HG03442 (cell line): ENCODE data around the gene CLEC16A.
A peak's percentile ranks its signal among the peaks of the same experiment; 100 is the strongest.

Experiments used
- ATAC-seq: cut with Tn5 transposase; IDR thresholded peaks from one replicate; pipeline ENCODE4 v1.9.1; 2021; ENCODE audit warnings: mild to moderate bottlenecking, moderate library complexity; ENCODE audit not compliant: unreplicated experiment

The CLEC16A gene

DNA sequence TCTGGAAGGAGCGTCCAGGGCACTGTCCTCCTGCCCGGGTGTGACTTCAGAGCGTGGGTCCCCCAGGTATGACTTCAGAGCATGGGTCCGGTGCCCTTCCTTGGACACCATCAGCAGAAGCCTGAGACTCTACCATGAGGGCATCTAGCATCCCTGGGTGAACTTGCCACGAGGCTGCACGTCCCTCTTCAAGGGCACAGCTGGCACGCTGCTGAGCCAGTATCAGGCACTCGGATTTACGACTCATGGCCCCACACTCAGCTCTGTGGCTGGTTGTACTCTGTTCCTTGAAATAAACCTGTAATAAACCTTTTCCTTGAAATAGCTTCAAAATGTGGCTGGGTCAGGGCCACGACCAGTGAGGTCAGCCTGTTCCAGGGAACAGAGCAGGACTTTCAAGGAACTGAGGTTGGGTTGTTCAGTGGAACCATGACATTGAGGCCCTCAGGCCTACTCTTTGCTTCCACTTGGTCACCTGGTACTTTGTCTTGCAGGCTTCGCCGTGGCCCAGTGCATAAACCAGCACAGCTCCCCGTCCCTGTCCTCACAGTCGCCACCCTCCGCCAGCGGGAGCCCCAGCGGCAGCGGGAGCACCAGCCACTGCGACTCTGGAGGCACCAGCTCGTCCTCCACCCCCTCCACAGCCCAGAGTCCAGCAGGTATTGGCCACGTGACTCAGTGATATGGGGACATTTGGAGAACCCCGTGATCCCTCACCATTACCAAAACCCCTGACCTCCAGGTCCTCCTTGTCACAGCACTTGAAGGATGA lies 221.7 kb downstream of the CLEC16A start:
- ATAC-seq, result no peak

DNA sequence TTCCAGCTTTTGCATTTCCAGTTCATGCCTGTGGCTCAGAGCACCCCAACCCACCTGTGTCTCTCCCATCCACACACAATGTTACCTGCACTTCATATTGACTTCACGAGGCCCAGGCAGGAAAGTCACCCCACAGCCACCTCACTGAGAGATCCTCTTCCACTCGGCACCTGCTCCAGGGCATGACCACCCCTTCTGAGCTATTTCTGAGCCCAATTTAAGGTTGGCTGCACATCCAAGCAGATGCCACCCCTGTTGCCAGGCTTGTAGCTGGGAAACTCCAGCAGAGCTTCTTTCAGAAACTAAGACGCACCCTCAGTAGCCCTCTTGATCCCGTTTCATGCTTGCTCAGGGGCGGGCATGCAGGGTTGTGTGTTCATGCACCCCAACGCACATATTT lies 223.2 kb downstream of the CLEC16A start:
- no peak for ATAC-seq

DNA sequence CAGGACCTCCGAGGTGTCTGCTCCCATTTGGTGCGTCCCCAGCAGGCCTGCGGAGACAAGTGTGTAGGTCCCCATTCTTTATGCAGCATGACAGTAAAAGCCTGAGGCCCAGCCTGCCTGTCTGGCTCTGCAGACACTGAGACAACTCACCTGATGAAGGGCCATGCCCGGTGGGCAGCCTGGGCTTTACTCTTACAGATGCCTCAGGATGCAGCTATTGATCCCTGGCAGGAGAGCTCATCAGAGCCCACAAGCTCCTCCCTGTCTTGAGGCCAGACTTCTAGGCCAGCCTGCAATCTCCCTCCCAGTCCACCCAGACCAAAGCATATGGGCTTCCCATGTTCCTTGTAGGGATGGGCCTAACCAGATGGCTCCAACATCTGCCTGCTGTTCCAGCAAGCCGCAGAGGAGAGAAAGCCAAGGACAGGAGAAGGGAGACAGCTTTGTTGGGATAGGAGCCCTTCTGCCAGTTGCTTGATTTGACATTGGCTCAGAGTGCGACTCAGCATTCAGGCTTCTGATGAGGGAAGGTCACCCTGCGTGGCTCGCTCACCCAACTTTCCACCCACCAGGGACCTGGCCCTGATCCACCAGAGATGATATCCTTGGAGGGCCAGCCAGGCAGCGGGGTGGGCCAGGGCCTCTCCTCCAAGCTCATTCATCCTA lies 224.2 kb downstream of the CLEC16A start:
- ATAC-seq, result no peak

DNA sequence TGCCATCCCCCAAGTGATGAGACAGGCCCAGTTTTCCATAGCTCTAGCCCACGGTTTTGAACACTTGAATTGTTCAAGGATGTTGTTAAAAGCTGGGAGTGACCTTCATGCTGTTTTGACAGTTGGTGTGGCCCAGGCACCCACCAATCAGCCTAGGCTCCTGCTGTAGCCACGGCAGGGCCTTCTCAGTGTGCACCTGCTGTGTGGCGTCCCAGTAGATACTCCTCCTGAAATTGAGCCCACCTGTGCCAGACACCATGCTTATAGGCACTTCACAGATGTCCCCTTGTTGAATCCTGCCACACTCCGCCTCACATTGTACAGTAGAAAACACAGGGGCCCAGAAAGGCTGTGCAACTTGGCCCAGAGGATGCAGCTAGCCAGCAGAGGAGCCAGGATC lies 225.3 kb downstream of the CLEC16A start:
- no peak for ATAC-seq

DNA sequence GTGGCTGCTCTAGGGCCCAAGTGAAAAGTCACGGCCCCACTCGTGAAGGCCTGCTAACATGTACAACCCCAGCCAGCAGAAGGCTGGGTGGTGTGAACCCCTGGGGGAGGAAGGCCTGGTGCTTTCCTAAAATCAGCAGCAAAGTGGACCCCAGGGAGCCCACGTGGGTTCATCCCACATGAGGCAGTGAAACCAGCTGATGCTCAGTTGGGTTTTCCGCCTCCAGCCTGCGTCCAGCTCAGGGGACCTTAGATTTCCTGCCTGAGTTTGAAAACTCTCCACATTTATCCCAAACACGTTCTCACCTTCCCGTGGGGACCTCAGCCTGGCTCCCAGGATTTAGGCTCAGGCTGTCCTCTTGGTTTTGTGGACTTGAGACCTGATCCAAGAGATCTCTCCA lies 225.8 kb downstream of the CLEC16A start:
- no peak for ATAC-seq

DNA sequence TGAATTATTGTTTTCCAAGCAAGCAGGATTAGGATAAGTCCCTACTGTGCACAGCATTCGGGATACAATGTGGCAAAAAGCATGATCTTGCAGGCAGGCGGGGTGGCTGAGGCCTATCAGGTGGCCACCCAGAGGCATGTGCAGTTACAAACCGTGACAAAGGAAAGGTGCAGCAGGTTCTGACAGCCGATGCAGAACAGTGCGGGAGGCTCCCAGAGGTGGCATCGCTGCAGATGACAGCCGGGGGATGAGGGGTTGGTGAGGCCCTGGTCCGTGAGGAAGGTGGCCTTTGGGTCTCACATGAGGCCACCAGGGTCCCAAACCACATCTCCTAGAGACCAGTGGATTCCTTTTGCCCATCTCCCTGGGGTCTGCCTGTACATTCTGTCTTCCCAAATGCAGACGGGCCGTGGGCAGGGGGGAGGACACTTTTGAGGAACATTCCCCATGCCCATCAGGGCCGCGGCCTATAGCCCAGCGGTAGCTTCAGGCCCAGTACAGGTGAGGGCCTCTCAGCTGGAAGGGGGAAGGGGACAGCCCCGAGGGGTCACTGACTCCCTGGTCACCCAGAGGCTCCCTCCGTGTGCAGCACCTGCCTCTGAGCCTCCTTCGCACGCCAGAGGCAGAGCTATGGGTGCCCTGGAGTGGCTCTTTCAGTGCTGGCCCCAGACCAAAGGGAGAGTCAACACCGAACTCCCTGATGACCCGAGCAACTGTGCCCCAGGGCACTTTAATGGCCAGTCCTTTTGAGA lies 226.5 kb downstream of the CLEC16A start:
- no peak for ATAC-seq

DNA sequence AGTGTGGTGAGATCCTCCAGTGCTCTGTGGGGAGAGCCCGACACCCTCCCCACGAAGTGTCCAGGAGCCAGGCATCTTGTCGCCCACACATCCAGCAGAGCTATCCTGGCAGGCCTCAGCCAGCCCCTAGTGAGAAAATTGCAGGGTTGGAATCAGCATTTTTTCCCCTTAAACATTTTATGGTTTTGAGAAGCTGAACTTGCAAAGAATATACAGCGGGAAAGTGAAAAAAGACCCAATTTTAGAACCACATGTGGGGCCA lies 227.0 kb downstream of the CLEC16A start:
- ATAC-seq, result no peak

DNA sequence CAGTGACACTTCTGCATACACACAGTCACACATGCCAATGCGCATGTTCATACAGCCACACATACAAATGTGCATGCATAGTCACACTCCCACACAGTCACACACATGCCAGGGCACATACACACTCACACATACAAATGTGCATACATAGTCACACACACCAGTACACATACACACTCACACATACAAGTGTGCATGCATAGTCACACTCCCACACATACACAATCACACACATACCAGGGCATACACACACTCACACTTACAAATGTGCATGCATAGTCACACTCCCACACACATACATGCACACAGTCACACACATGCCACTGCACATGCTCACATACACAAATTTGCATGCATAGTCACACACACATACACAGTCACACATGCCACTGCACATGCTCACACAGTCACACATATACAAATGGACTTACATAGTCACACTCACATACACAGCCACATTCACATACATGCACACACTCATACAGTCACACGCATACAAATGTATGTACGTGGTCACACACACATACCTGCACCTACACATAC lies 227.5 kb downstream of the CLEC16A start:
- no peak for ATAC-seq

DNA sequence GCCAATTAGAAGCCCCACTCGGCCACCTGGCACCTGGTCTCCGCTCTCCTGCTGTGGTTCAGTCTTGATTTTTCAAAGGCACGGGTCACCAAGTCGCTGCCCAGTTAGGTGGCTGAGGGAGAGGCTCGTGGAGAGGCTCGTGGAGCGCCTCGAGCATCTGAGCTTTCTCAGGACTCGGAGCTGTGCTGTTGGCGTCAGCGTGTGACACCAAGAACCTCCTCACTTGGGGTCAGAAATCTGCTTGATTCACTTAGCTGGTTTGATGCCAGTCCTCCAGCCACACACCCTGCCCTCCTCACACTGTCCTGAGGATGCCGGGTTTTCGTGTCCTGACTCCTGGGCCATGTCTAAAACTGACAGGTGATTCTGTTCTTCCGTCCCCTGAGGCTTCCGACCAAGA lies 229.1 kb downstream of the CLEC16A start:
- ATAC-seq, result no peak

DNA sequence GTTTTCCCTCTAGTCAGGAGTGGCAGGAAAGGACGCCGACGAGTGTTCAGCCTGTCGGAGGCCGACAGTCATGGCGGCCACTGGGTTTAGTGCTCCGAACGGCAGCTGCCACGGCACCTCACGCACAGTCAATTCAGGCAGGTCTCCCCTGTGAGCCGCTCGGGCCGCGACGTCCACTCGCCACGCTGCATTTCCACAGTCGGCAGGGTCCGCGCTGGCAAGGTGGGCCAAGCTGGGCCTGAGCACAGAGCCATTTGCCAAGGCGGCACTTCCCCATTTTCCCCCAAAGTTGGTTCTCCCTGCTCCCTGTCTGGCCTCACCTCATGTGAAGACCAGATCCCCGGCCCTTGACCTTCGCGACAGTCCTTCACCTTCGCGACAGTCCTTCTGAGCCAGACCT lies 229.8 kb downstream of the CLEC16A start:
- no peak for ATAC-seq

DNA sequence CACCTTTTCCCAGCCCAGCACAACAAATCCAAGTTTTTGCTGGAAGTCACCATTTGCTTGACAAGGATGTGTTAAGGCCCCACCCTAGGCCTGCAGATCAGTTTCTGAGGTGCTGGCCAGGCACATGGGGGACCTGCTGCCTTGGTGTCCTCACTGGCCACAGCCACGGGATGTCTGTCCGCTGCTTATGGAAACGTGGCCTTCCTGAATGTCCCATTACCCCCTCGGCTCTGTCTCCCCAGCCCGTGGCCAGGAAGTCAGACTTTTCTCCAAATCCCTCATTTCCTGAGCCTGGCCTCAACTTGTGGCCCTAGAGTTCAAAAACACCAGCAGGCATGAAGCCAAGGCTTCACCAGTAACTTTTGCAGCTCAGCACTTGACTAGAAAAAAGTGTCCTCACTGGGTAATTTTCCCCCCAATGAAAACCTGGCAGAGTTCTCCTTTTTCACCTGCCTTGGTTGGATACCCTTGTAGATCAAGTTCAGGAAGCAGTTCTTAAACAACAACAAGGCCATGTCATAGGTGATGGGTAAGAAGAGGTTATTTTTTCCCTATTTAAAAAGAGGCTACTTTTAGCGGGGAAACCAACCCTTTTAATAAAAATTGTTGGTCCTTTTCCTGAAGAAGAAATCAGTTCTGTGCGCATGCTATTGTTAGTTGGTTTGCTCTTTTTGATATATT lies 230.9 kb downstream of the CLEC16A start:
- ATAC-seq, result no peak

DNA sequence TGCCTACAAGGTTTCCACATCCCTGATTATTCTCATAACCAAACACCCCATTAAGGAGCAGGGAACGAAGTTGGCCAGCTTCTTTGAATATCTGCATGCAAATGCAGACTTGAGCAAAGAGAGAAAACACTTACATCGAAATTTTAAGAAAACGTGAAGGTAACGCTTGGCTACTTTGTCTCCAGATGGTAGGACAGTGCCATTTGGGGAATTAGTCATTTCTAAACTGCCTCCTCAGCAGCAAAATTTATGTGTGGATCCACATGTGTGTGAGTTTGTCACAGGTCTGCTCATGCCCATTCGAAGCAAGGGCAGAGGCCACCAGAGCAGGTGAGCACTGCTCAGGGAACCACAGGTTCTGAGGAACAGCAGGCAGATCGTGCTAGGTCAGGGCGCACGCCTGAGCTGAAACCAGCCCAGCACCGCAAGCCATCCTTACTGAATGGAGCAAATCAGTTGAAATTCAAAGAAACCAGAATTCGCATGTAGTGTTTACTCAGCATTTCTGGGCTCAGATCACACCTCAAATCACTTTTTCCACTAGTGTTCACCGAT lies 231.5 kb downstream of the CLEC16A start:
- peak; percentile 52 for ATAC-seq

DNA sequence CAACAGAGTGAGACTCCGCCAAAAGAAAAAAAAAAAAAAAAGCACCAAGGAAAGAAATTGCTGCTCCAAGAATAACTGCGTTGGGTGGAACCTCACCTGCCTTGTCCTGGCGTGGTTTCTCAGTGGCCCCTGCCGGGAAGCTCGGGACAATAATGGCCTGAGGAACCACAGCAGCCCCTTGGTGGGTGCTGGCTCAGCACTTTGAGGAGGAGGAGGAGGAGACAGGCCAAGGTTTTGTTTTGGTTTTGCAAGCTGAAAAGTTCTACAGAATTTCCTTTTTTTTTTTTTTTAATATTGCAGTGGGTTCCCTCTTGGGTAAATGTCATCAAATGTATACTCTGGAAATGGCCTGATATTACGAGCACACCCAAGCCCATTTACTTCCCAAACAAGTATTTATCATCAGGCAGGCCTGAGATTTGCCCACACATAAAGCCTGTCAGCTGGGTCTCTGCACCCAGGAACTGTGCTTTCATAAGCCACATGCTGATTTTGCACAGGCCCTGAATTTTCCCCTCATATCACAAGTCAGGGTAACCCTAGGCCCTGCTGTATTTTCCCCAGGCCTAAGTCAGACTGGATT lies 233.3 kb downstream of the CLEC16A start:
- no peak for ATAC-seq

DNA sequence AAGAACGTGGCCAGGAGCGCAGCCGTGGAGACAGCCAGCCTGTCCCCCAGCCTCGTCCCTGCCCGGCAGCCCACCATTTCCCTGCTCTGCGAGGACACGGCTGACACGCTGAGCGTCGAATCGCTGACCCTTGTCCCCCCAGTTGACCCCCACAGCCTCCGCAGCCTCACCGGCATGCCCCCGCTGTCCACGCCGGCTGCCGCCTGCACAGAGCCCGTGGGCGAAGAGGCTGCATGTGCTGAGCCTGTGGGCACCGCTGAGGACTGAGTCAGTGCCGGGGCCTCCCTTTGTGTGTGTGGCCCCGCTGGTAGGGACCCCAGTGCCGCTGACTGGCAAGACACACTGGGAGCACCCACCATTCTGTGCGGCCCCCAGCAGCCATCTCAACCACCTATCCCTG lies 234.1 kb downstream of the CLEC16A start:
- ATAC-seq, result no peak

DNA sequence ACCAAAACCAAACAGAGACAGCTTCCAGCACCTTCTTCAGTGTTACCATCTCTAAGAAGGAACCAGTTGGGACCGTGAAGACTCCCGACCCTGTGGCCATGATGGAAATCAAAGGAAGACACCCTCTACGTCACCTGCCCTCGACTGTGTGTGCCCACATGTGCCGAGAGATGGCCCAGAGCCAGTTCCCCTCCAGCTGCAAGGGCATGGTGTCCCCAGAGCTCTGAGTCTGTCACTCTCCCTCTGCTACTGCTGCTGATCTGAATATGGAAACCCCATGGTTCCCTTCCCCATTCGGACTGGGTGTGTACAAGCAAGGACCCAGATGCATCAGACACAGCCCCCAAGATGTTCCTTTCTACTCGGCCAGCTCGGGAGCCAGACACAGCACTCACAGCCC lies 235.2 kb downstream of the CLEC16A start:
- no peak for ATAC-seq

DNA sequence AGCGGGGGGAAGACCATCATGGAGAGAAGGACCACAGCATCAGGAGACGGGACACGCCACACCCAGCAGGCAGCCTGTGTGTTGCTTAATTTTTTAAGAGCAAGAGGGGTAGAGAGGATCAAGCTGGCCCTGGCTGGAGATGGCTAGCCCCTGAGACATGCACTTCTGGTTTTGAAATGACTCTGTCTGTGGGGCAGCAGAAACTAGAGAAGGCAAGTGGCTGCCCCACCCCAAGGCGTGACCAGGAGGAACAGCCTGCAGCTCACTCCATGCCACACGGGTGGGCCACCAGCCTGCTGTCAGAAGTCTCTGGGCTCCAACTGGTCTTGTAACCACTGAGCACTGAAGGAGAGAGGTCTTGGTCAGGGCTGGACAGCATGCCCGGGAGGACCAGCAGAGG lies 236.1 kb downstream of the CLEC16A start:
- no peak for ATAC-seq

DNA sequence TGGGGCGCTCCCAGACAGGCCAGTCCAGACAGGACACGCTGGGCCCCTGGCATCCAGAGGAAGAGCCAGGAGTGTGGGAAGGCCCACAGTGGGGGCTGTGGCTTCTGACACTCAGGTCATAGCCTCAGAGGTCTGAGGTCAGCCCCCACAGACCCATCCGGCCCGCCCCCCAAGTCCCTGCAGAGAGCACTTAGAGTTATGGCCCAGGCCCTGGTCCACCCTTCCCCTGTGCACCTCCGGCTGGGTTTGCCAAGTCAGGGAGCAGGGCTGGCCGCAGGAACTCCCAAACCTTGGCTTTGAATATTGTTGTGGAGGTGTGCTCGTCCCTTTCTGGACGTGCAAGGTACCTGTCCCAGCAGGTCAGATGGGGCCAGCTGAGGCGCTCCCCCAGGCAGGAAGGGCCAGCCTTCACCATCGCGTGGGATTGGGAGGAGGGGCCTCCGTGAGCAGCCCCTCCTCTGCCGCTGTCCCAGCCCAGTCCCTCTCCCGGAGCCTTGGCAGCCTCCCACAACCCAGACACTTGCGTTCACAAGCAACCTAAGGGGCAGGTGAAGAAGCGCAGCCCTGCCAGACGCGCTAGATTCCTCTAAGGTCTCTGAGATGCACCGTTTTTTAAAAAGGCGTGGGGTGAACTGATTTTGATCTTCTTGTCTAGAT lies 237.0 kb downstream of the CLEC16A start:
- ATAC-seq, result no peak

DNA sequence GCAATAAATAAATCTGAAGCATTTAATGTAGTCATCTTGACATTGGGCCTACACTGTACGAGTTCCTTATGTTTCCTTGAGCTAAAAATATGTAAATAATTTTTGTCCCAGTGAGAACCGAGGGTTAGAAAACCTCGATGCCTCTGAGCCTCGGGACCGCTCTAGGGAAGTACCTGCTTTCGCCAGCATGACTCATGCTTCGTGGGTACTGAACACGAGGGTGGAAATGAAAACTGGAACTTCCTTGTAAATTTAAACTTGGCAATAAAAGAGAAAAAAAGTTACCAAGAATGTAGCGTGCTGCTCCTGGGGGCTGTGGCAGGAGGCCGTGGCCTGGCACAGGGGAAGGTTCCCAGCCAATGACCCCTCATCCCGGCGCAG lies 237.5 kb downstream of the CLEC16A start:
- ATAC-seq, result no peak

DNA sequence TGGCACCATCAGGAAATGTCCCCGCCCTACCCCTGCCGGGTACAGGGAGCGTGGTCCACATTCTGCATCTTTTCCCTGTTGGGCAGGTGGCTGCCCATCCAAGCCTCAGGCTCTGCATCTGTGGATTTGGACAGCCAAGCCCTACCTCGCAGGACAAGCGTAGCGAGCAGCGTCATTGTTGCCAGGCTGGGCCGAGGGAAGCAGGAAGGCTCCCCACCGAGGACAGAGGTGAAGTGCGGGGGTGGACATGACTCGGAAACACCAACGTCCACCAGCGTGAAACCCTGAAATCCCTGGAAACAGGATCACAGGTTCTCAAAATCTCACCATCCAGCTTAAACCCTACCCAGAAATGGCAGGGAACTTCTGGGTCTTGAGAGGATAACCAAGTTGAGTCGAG lies 238.0 kb downstream of the CLEC16A start:
- ATAC-seq, result no peak
